Pons (tissue), 1 donor: Measurements from ENCODE around the gene RTTN.

Experiments used
- DNase-seq: peaks from one replicate; pipeline ENCODE4 v3.0.0-alpha.2; 2016; ENCODE audit warnings: low spot score

RTTN gene

DNA sequence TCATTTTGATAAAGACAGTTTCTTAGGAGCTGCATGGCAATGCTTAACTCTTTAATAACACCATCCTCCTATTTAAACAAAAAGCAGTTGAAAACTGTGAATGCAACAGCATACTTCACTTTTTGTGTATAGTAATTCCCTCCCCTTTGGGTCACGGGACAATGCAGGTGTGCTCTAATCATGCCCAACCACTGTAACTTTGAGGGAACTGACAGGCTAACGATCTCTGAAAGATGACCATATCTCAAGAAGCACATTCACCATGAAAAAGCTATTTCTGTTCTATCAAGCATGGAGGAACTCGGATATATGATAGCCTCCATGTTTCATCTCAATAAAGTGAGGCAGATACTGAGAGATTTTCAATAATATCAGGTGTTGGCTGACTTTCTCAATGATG is 176.8 kb downstream of the RTTN start:
- DNase-seq = no peak

DNA sequence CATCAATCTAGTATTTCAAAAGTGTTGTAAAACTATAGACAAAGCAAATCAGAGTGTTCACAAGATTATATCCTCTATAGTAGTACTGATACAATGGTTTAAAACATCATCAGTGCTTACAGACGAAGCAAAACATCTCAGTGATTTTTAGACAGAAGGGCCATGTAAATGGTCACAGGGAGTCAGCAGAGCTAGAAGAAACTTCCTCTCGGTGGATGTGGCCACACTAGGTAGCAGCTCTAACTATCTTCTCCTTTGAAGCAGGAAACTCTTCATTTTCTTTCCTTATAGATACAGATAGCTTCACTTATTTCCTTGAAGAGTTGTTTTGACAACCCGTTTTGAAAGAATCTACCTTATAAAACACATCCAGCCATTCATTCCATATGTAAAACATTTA is 177.4 kb downstream of the RTTN start:
- DNase-seq = no peak

DNA sequence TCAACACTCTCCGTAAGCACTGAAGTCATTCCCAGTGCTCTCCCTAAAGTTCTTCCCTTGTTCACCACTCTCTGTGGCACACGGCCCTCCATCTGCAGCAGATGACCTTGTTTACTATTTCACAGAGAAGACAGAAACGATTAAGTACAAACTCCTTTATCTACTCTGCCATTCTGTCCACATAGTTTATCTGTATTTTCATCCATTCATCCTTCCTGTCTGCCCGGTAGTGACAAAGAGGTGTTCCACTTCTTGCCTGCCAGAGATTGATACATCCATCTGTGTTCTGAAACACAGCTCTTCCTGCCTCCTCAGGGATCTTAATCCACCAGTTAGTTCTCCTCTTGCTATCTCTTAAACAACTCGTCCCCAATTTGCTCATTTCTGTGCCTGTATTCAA is 179.9 kb downstream of the RTTN start:
- DNase-seq = no peak

DNA sequence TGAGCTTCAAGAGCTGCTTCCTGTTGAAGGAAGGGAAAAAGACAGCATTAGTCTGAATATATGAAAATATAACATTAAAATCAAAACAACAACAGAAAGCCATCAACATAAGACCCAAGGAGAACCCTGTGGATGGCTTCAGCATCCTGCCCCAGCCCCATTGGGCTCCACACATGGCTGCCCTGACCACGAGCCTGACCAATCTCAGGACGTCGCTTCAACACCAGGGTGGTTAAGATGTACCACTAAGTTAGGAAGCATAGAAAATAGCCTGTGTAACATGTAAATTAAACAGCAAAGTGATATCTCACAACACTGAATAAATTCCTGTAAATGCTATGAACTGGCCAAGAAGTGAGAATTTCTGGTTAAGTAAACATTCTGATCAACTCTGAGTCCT is 180.7 kb downstream of the RTTN start:
- no peak for DNase-seq

DNA sequence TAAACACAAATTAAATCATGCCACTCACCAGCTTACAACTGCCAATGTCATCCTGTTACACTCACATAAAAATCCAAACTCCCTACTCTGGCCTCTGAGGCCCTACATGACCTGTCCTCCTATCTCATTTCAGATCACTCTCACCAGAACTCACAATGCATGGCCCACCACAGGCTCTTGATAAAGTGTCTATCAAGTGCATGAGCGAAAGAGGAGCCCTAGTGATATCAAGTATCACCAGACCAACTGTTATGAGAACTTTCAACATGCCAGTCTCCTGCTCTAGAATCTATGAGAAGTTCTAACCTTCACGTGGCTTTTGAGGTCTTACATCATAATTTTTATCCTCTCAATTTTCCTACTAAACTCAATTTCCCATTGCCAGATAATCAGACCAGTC is 181.4 kb downstream of the RTTN start:
- DNase-seq = no peak

DNA sequence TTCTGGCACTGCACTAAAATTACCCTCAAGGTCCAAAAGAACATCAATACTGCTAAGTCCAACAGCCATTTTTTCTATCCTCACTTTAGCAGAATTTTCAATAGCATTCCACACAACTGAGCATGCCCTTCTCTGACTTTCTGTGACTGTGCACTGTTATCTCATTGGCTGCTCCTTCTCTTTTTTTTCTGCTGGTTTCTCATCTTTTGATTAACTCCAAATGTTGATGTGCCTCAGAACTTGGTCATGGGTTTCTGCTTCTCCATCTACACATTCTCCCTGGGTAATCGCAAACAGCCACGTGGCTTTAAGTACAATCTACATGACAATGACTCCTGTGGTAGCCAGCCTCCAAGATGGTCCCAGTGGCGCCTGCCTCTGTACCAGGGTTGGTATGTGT is 182.9 kb downstream of the RTTN start:
- no peak for DNase-seq

DNA sequence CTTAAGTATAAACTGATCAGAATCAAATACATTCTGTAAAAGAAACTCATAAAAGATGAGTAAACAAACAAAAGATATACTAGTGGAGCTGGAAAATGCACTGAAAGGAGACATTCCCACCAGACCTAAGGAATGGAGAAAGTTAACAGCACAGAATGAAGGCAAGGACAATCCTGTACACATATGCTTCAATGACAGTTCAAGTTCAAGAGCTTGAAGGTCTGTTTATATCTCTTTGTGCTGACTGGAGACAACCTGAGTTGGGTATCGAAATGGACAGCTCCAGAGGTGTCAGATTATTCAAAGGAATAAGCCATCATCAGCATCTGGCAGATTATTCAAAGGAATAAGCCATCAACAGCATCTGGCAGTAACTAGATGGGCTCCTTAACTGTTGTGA is 184.0 kb downstream of the RTTN start:
- no peak for DNase-seq

DNA sequence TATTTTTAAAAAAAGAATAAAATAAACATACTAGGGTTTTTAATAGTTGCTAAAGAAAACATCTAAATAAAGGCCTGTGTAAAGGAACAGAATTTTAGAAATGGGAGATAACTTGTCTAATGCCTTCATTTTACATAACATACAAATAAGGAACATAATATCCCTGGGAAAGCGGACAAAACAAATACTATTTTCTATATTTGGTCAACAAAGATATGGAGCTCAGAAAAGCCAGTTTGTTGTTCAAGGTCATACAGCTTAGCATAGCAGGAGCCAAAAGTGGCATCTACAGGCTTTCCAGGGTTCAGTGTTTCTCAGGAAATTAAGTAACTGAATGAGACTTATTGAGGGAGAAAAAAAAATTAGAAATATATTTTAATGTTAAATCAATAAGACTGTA is 184.4 kb downstream of the RTTN start:
- DNase-seq = no peak

DNA sequence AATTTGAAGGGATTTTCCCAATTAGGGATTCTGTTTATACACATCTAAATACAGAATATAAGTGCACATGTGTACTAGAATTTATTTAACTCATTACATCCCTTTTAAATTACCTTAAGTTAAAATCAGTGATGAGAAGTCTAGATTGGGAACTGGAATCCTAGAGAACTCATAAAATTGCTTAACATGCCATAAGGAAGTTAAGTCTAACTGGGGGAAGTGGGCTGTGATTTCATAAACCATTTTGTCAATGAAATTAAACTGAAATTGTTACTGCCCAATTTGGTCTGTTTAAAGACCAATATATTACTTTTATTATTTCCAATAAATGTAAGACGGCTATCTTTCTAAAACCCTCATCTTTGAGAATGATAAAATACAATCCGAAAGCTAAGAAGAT is 185.5 kb downstream of the RTTN start:
- no peak for DNase-seq

DNA sequence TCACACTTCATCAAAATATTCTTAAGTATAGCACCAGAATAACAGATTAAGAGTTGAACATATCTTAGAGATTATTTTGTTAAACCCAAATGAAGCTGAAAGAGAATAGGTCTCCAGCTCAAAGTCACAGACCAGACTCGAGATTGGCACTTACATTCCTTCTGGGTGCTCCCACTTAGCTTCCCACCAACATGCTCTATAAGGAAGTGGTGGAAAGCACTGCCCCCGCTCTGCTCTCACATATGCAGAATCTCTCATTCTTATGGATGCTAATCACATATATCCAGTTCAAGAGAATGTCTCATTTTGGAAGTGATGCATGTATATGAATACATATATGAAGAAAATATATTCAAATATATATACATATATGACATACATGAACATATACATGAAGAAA is 186.4 kb downstream of the RTTN start:
- DNase-seq = no peak

DNA sequence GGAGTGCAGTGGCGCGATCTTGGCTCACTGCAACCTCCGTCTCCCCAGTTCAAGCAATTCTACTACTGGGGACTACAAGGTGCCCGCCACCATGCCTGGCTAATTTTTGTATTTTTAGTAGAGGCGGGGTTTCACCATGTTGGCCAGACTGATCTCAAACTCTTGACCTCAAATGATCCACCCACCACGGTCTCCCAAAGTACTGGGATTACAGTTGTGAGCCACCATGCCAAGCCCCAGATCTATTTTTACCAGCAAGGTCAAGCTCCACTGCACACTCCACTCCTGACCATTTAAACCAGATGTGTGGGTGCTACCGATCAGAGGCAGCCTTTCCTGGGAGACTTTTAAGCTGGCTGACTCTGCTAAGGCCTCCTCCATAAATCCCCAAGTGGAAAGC is 190.4 kb downstream of the RTTN start:
- no peak for DNase-seq

DNA sequence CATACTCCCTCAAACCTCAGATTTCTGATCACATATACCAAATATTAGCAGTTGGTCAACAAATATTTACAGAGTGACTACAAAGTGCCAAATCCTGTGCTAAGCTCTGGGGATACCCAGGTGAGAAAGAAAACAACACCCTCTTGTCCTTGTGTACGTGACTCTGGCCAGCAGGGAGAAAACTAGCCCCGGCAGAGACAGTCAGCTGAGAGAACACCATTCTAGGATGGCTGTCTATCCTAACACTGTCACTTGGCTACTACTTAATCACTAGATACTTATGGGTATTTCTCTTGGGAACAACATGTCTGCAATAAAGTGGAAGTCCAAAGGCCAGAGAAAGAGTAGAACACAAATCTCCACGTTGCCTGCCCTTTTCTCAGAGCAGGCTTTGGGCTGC is 199.9 kb downstream of the RTTN start:
- DNase-seq = no peak

DNA sequence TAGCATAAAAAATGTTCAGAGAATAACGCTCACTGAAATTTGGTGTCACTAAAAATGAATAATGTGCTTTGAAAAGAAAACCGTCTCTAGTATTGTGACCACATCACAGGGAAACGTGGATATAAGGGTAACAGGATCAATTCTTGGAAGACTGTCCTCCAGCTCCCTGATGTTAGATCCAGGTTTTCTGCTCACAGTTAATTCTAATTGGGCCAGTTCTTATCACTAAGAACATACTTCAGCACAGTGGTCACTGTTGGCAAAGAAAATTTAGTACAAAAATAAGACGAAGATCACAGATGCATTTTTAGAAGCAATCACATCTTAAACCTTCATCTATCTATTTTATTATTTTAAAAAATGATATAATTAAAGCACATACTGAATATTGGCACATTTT is 200.8 kb downstream of the RTTN start:
- DNase-seq = no peak

DNA sequence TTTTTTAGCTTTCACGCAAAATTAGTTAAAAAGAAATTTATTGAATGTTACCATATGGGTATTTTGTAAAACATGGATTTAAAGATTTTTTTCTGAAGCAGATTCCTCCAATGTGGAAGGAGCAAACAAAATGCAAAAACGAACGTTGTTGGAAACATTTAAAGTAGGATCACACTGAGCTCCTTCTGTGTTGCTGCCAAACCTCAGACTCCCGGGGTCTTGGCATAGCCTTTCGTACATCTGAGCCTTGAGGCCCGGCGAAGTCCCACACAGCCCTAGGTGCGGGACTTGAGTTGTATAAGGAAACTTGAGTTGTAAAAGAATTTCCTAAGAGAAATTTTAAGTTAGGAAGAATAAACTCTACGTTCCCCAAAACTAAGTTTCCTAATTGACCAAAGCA is 205.8 kb downstream of the RTTN start:
- no peak for DNase-seq

DNA sequence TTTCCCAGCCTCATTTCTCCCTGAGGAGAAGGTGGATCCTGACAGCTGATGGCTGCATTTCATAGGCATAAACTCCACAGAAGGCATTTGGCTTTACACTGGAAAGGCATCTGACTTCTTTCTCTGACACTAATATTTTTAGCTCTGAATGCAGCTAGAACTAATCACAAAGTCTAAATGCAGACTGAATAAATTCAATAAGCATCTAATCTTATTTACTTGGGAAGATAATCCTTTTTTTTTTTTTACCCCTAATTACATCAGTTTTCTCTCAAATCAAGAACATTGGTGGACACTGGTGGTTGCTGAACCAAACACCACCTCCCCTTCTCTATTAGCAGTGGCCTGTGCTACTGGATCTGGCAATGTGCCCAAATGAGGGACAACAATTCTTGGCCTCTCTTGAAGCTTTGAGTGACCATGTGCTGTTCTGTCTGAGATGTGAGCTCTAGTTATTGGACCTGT is 206.9 kb downstream of the RTTN start:
- DNase-seq = peak; percentile 9

DNA sequence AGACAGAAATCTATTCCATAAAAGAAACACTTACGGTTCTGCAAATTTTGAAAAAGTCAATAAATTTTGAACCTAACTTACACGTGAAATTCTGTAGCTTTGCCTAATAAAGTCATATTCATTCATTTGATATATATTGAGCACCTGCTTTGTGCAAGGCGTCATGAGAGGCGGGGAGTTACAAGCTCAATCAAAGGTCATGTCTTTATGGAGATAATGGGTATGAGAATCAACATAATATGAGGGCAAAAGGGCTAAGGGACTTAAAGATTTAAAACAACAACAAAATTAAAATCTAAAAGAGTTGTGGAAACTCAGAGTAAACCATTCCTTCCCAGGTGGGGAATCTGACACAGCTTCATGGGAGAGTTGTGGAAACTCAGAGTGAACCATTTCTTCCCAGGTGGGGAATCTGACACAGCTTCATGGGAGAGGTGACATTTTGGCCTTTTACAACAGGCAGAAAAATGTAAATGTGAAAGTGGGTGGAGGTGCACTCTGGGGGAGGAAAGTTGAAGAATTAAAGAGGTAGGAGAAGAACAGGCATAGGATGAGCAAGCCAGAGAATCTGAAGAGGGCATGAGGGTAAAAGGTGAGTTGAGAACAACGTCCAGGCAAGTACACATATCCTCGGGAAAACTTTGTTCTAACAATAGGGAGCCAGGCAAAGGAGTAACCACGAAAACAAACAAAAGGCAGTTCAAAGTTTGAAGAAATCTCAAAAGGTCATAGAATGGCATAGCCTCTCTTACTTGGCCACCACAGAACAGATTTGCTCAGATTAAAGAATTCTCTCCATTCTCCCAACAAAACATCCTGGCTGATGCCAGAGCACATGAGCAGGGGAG is 208.3 kb downstream of the RTTN start:
- no peak for DNase-seq

DNA sequence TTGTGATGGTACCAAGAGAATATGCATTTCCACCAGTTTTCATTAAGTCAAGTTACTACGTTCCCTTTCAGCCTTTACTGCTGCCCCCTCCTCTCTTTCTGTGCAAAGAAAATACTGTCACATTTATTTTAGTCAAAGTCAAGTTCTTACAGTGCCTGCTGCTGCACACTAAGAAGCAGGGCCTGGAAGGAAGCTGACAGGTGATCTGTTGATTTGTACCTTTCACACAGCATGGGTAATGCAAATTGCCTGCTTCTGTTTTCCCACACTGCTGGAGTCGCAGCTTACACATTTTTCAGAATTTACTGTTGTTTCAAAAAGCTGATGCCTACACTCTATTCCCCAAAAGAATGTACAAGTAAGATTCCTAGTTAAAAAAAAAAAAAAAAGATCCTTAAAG is 209.1 kb downstream of the RTTN start:
- DNase-seq = no peak

DNA sequence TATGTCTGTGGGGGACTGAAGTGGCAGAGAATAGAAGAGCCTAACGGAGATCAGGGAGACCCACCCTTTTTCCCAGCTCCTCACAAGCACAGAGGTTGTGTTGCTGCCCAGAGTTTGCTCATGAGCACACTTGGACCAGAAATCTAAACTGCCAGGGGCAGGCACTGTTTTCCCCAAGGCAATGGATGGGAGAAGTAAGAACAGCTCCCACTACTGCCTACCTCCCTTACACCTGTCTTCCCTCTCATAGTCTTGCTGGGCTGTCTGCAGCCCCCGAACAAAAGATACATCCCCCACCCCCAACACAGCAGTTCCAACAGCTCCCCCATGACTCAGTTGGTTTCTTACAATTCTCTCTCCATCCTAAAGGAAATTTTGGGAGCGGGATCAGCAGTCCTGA is 209.7 kb downstream of the RTTN start:
- no peak for DNase-seq

DNA sequence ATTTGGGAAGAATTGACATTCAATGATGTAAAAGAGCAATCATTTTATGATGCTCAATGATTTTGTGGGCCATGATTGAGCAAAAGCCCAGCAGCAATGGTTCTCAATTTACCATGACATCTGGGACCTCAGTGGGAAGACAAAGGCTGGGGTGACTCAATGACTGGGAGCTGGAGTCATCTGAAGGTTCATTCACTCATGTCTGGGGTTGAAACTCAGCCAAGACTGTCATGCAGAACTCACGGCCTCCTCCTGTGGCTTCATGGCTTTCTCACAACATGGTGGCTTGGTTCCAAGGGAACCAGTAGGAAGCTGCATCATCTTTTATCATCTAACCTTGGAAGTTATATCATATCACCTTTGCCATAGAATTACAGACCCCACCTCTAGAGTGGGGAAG is 212.7 kb downstream of the RTTN start:
- no peak for DNase-seq

DNA sequence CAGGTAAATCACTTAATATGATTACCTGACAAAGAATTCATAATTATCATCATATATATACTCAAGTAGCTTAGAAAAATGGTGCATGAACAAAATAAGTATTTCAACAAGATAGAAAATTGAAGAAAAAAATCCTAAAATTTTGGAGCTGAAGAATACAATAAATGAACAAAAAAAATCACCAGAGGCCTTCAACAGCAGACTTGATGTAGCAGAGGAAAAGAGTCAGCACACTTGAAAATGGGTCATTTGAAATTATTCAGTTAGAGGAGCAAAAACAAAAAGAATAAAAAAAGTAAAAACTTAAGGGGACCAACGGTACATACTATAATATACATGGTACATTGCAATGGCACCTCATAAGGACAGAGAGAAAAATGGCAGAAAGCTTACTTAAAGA is 217.6 kb downstream of the RTTN start:
- DNase-seq = no peak

DNA sequence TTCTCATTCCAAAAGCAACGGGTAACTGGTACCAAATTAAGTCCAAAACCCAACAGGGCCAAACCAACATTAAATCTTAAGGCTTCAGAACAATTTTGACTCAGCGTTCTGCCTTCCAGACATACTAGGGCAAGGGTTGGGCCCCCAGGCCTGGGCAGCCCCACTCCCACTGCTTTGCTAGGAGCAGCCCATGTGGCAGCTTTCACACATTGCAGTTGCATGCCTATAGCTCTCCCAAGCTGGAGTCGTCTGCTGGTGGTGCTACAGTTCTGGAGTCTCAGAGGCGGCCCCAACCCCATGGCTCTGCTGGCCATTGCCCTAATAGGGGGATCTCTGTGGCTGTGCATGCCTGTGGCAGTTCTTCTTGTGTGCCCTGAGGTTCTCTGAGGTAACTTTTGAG is 220.2 kb downstream of the RTTN start:
- no peak for DNase-seq

DNA sequence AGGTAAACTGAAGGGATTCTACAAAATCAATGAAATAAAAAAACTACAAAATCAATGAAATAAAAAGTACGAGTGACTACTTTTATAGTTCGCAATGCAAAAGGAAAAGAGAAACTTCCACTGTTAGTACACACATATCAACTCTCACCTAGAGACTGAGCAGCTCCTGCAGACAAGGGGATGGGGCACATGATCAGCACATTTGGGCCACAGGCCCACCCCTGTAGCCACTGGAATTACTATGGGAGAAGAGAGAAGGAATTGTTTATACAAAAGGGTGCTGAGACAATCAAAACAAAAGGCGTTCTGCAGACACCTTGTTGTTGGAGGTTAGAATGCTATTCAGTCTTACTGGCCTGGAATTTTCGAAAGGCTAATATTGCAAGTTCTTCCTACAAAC is 223.1 kb downstream of the RTTN start:
- DNase-seq = no peak

DNA sequence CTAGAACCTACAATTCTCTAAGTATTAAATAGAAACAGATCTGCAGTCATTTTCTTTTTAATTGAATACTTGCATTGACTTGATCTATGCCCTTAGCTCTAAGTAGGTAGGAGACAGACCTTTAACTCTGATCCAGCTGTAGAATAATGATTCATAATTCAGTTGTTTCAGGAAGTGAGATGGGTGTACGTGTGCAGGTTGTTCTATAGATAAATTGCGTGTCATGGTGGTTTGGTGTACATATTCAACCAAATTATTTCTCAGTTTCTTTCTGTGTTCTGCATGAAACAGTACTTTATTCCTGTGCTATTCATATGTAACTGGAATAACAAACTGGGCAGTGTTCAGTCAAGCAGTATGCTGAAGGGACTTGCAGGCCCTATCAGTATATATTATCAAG is 223.5 kb downstream of the RTTN start:
- DNase-seq = no peak
